CD14-positive monocyte (primary cell): Measurements from ENCODE around the gene CATSPERE. TPM values are rescaled to one million over a fixed set of nuclear protein-coding genes. Genes with fewer than 3 reads are reported as not detected.

ENCODE experiments used
- DNase-seq, 3 donors: peaks; one replicate each; pipeline ENCODE4 v3.0.0-alpha.2; 2011 to 2022
- H2AFZ ChIP-seq: 2 replicates; pipeline ENCODE4 v1.6.0; 2012; ENCODE audit warnings: mild to moderate bottlenecking, low read depth, low read length, inconsistent platforms; ENCODE audit not compliant: insufficient read depth, poor library complexity, severe bottlenecking
- H3K27ac ChIP-seq, 2 donors: 1 replicate in 1 of 2; 2 replicates in 1 of 2; pipeline ENCODE4 v1.5.1; 2012 to 2013; ENCODE audit warnings: low read length in 2 of 2, control low read depth in 1 of 2, inconsistent platforms in 1 of 2, low read depth in 1 of 2, mild to moderate bottlenecking in 1 of 2
- H3K27me3 ChIP-seq, 2 donors: one replicate each; pipeline versions ENCODE4 v1.6.0 to v1.6.1; 2011 to 2013; ENCODE audit warnings: low read length in 2 of 2; ENCODE audit not compliant: control insufficient read depth in 2 of 2, insufficient read depth in 2 of 2
- H3K36me3 ChIP-seq, 2 donors: replicated peaks in 1 of 2; 1 replicate in 1 of 2; 2 replicates in 1 of 2; pipeline versions ENCODE4 v1.5.1 to v1.6.1; 2012 to 2013; ENCODE audit warnings: low read length in 2 of 2, control low read depth in 1 of 2, inconsistent platforms in 1 of 2, mild to moderate bottlenecking in 1 of 2; ENCODE audit not compliant: insufficient read depth in 2 of 2, control insufficient read depth in 1 of 2
- H3K4me1 ChIP-seq, 2 donors: 1 replicate in 1 of 2; 2 replicates in 1 of 2; pipeline versions ENCODE4 v1.5.1 to v1.6.1; 2012 to 2013; ENCODE audit warnings: low read length in 2 of 2, control low read depth in 1 of 2, inconsistent platforms in 1 of 2, mild to moderate bottlenecking in 1 of 2, moderate library complexity in 1 of 2; ENCODE audit not compliant: insufficient read depth in 2 of 2, control insufficient read depth in 1 of 2
- H3K4me2 ChIP-seq: replicated peaks from 2 replicates; pipeline ENCODE3; 2012; ENCODE audit warnings: low read length, moderate library complexity, mild to moderate bottlenecking; ENCODE audit not compliant: poor library complexity, severe bottlenecking; ENCODE audit errors: extremely low read depth
- H3K4me3 ChIP-seq, 3 experiments: fragments of 200-600 bp in 1 of 3; sonication (generic) in 1 of 3; replicated peaks in 1 of 3; 1 replicate in 2 of 3; 2 replicates in 1 of 3; pipeline ENCODE4 v1.5.1; 2011 to 2013; ENCODE audit warnings: low read length in 3 of 3, mild to moderate bottlenecking in 3 of 3, control low read depth in 2 of 3, low read depth in 2 of 3, inconsistent platforms in 1 of 3, moderate library complexity in 1 of 3
- H3K79me2 ChIP-seq: 2 replicates; pipeline ENCODE4 v1.6.0; 2012; ENCODE audit warnings: mild to moderate bottlenecking, control low read depth, inconsistent platforms, low read length, moderate library complexity; ENCODE audit not compliant: insufficient read depth
- H3K9ac ChIP-seq: 2 replicates; pipeline ENCODE4 v1.6.0; 2017; ENCODE audit warnings: low read length, mild to moderate bottlenecking; ENCODE audit not compliant: insufficient read depth, poor library complexity, severe bottlenecking
- H3K9me3 ChIP-seq, 2 donors: replicated peaks in 1 of 2; 1 replicate in 1 of 2; 2 replicates in 1 of 2; pipeline versions ENCODE4 v1.5.1 to v1.6.1; 2012 to 2013; ENCODE audit warnings: low read length in 2 of 2, control low read depth in 1 of 2; ENCODE audit not compliant: control insufficient read depth in 1 of 2, insufficient read depth in 1 of 2
- H4K20me1 ChIP-seq: 2 replicates; pipeline ENCODE4 v1.6.0; 2012; ENCODE audit warnings: mild to moderate bottlenecking, low read length, control low read depth, moderate library complexity; ENCODE audit not compliant: insufficient read depth
- H3K27ac Mint-ChIP-seq, 7 donors: one replicate each; pipeline ENCODE4 v1.8.0; 2020; ENCODE audit warnings: mild to moderate bottlenecking in 7 of 7, mixed read lengths in 7 of 7, moderate library complexity in 6 of 7, inconsistent platforms in 2 of 7
- H3K27me3 Mint-ChIP-seq, 3 donors: one replicate each; pipeline ENCODE4 v1.8.0; 2021 to 2022; ENCODE audit warnings: low read depth in 3 of 3, mild to moderate bottlenecking in 3 of 3, mixed read lengths in 3 of 3, moderate library complexity in 3 of 3, inconsistent platforms in 1 of 3
- H3K36me3 Mint-ChIP-seq, 2 donors: one replicate each; pipeline ENCODE4 v1.8.0; 2020; ENCODE audit warnings: mixed read lengths in 2 of 2, inconsistent platforms in 1 of 2, mild to moderate bottlenecking in 1 of 2
- H3K4me1 Mint-ChIP-seq: one replicate; pipeline ENCODE4 v1.8.0; 2020; ENCODE audit warnings: mild to moderate bottlenecking, mixed read lengths
- H3K4me3 Mint-ChIP-seq, 2 donors: one replicate each; pipeline ENCODE4 v1.8.0; 2020; ENCODE audit warnings: mild to moderate bottlenecking in 2 of 2, mixed read lengths in 2 of 2, moderate library complexity in 1 of 2
- H3K9me3 Mint-ChIP-seq, 7 donors: one replicate each; pipeline ENCODE4 v1.8.0; 2020 to 2022; ENCODE audit warnings: mixed read lengths in 7 of 7, mild to moderate bottlenecking in 6 of 7, moderate library complexity in 6 of 7, inconsistent platforms in 2 of 7
- WGBS: methylation state at CpG from one replicate; pipeline ENCODE4 v1.1.5; 2013; ENCODE audit warnings: missing lambda C conversion rate; ENCODE audit not compliant: insufficient coverage; 5-methylcytosine and 5-hydroxymethylcytosine counted together
- intact Hi-C, 2 donors: fragments of 100-400 bp; cut with micrococcal nuclease; formaldehyde crosslinking; loops; one replicate each; pipeline versions ENCODE4 v1.15.0 to v1.15.1; 2023
- polyA plus RNA-seq, 3 donors: library from polyadenylated mRNA; depleted of rRNA in 1 of 3; unstranded in 2 of 3; stranded (reverse) in 1 of 3; fragments of 300-500 nt in 2 of 3; fragments of >200 nt in 1 of 3; fragmentation: Illumina TruSeq in 2 of 3; gene quantifications; 1 replicate in 2 of 3; 2 replicates in 1 of 3; pipeline ENCODE4 v1.2.3, GENCODE V29; 2012 to 2021
- TF ChIP-seq, protein P1 (sequence below): fragments of 200-600 bp; IDR thresholded peaks from one replicate; pipeline ENCODE4 v1.8.0; 2022; ENCODE audit warnings: antibody characterized with exemption, mild to moderate bottlenecking

The CATSPERE gene
- polyA plus RNA-seq, 3 donors: 0.63 TPM; not detected in 2

- no peaks in the 10 kb centered on the region for H3K79me2 ChIP-seq
- H3K9me3 Mint-ChIP-seq: peaks cover 1 to 24% (median 11%) of the 10 kb centered on the region in 7 donors
- H3K4me3 Mint-ChIP-seq: no peak overlapping the region
- TF ChIP-seq, protein P1, sequence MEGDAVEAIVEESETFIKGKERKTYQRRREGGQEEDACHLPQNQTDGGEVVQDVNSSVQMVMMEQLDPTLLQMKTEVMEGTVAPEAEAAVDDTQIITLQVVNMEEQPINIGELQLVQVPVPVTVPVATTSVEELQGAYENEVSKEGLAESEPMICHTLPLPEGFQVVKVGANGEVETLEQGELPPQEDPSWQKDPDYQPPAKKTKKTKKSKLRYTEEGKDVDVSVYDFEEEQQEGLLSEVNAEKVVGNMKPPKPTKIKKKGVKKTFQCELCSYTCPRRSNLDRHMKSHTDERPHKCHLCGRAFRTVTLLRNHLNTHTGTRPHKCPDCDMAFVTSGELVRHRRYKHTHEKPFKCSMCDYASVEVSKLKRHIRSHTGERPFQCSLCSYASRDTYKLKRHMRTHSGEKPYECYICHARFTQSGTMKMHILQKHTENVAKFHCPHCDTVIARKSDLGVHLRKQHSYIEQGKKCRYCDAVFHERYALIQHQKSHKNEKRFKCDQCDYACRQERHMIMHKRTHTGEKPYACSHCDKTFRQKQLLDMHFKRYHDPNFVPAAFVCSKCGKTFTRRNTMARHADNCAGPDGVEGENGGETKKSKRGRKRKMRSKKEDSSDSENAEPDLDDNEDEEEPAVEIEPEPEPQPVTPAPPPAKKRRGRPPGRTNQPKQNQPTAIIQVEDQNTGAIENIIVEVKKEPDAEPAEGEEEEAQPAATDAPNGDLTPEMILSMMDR: no peak
- H3K36me3 Mint-ChIP-seq: no peaks in the 10 kb centered on the region
- no peak overlapping the region for H3K27ac Mint-ChIP-seq
- no peak overlapping the region for H3K4me3 ChIP-seq
- H2AFZ ChIP-seq: no peak overlapping the region
- no peaks in the 10 kb centered on the region for H3K27me3 Mint-ChIP-seq
- no peaks in the 10 kb centered on the region for H3K4me1 Mint-ChIP-seq
- no peak overlapping the region for H3K27ac ChIP-seq
- H4K20me1 ChIP-seq: no peaks in the 10 kb centered on the region
- no peaks in the 10 kb centered on the region for H3K27me3 ChIP-seq
- 100% methylated on average over 1 of the region's 1 CpG for WGBS
- no peaks in the 10 kb centered on the region for H3K36me3 ChIP-seq
- no peak overlapping the region for H3K4me2 ChIP-seq
- DNase-seq: no peak
- peaks cover 8 to 11% of the 10 kb centered on the region in 2 donors for H3K9me3 ChIP-seq
- no peaks in the 10 kb centered on the region for H3K4me1 ChIP-seq
- no peak overlapping the region for H3K9ac ChIP-seq
- intact Hi-C loops: no loop called here
Observed at GRCh38 chr1:244545511-244545910, 84.4 kb downstream of the CATSPERE start.

- Mint-ChIP-seq H3K9me3 (peaks cover 0 to 34% (median 16%) of the 10 kb centered on the region in 7 donors), H3K4me3 (no peak overlapping the region), H3K27ac (no peak overlapping the region), H3K27me3 (no peaks in the 10 kb centered on the region), H3K36me3 (no peaks in the 10 kb centered on the region), H3K4me1 (no peaks in the 10 kb centered on the region)
- intact Hi-C loops: no loop called here
- H3K27me3 ChIP-seq: no peaks in the 10 kb centered on the region
- H4K20me1 ChIP-seq: no peaks in the 10 kb centered on the region
- H3K4me3 ChIP-seq: no peak overlapping the region
- TF ChIP-seq, protein P1: no peak
- no peak overlapping the region for H3K27ac ChIP-seq
- no peak for DNase-seq
- H3K79me2 ChIP-seq: no peaks in the 10 kb centered on the region
- H3K4me2 ChIP-seq: no peak overlapping the region
- H3K36me3 ChIP-seq: no peaks in the 10 kb centered on the region
- whole genome bisulfite sequencing: 100% methylated on average over 1 of the region's 2 CpGs
- no peaks in the 10 kb centered on the region for H3K4me1 ChIP-seq
- H2AFZ ChIP-seq: no peak overlapping the region
- H3K9ac ChIP-seq: no peak overlapping the region
- H3K9me3 ChIP-seq: peaks cover 5 to 11% of the 10 kb centered on the region in 2 donors
Observed at GRCh38 chr1:244548558-244549115, 87.6 kb downstream of the CATSPERE start.
